ENCODE measurements around the gene CAST. TPM values are rescaled to one million over a fixed set of nuclear protein-coding genes. Genes with fewer than 3 reads are reported as not detected.

CAST gene
- total RNA-seq, 2 experiments from 2014 or later, result 40.5 to 90.1 TPM

- no peak overlapping the region for H3K27ac ChIP-seq (ENCODE audit: low read depth, low read length, poor library complexity, severe bottlenecking)
- no TSS peak for BruUV-seq (replicated peaks)
- intact Hi-C loops (cut with micrococcal nuclease; ENCODE audit: unreplicated experiment), result no loop called here
- H2AFZ ChIP-seq (ENCODE audit: low read length), result no peak overlapping the region
- no peaks in the 10 kb centered on the region for H3K9me3 ChIP-seq (ENCODE audit: low read length)
- no peaks in the 10 kb centered on the region for H3K9me2 ChIP-seq (ENCODE audit: insufficient read depth, low read length)
- ChIA-PET CTCF (ENCODE audit: unreplicated experiment) (no interaction called here), POLR2A (interaction anchor here (0.5 to 1.0 kb wide), 3 partner anchors 8 to 165 kb away, joined by 3 to 4 read pairs (median 3); no protein-coding TSS in a partner anchor)
- no peak for DNase-seq (ENCODE audit: low spot score)
- no peak overlapping the region for H3K4me3 ChIP-seq (ENCODE audit: low read depth, low read length, poor library complexity, severe bottlenecking)
- TF ChIP-seq EZH2phosphoT487 (IDR thresholded peaks at IDR 0.05; ENCODE audit: borderline replicate concordance, low read depth, low read length), result no peak
- TF ChIP-seq, protein P1, sequence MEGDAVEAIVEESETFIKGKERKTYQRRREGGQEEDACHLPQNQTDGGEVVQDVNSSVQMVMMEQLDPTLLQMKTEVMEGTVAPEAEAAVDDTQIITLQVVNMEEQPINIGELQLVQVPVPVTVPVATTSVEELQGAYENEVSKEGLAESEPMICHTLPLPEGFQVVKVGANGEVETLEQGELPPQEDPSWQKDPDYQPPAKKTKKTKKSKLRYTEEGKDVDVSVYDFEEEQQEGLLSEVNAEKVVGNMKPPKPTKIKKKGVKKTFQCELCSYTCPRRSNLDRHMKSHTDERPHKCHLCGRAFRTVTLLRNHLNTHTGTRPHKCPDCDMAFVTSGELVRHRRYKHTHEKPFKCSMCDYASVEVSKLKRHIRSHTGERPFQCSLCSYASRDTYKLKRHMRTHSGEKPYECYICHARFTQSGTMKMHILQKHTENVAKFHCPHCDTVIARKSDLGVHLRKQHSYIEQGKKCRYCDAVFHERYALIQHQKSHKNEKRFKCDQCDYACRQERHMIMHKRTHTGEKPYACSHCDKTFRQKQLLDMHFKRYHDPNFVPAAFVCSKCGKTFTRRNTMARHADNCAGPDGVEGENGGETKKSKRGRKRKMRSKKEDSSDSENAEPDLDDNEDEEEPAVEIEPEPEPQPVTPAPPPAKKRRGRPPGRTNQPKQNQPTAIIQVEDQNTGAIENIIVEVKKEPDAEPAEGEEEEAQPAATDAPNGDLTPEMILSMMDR (conservative IDR thresholded peaks at IDR 0.05; ENCODE audit: low read length), result no peak
- no peak overlapping the region for H3K4me2 ChIP-seq (ENCODE audit: low read length)
- H4K20me1 ChIP-seq (ENCODE audit: insufficient read depth, low read length), result no peaks in the 10 kb centered on the region
- H3K79me2 ChIP-seq (ENCODE audit: insufficient read depth, low read depth, low read length), result no peaks in the 10 kb centered on the region
- H3K4me1 ChIP-seq (ENCODE audit: insufficient read depth, low read length, poor library complexity, severe bottlenecking), result peaks cover 5% of the 10 kb centered on the region
- H3K36me3 ChIP-seq (ENCODE audit: insufficient read depth, low read length), result no peaks in the 10 kb centered on the region
Observed at GRCh38 chr5:96655506-96655905, 6.7 kb upstream of the CAST start.

DNA sequence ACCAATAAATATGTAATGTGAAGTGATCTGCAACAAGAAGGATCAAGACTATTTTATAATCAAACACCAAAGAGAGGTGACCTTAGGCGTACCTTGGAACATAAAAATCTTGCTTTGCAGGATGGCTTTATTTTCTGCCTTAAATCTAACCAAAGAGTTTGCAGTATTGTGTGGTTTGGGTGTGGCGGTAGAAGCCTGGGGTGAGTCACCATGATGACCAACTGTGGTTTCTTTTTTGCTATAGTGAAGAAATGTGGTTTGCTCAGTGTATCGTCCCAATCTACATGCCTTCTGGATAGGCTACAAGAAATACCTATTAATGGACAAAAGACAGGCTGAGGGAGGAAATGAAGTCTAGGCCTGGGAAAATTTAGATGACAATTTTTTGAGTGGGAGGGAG is 5.1 kb upstream of the CAST start:
- H3K9me3 ChIP-seq (ENCODE audit: low read length), result no peaks in the 10 kb centered on the region
- no peak overlapping the region for H2AFZ ChIP-seq (ENCODE audit: low read length)
- H3K36me3 ChIP-seq (ENCODE audit: insufficient read depth, low read length), result no peaks in the 10 kb centered on the region
- BruUV-seq (replicated peaks), result no TSS peak
- no peak overlapping the region for H3K4me3 ChIP-seq (ENCODE audit: low read depth, low read length, poor library complexity, severe bottlenecking)
- H3K9me2 ChIP-seq (ENCODE audit: insufficient read depth, low read length), result no peaks in the 10 kb centered on the region
- no peaks in the 10 kb centered on the region for H4K20me1 ChIP-seq (ENCODE audit: insufficient read depth, low read length)
- no peak for TF ChIP-seq EZH2phosphoT487 (IDR thresholded peaks at IDR 0.05; ENCODE audit: borderline replicate concordance, low read depth, low read length)
- TF ChIP-seq, protein P1 (conservative IDR thresholded peaks at IDR 0.05; ENCODE audit: low read length), result no peak
- ChIA-PET POLR2A (interaction anchor here (0.6 to 0.7 kb wide), 2 partner anchors 175 to 441 kb away, joined by 3 to 4 read pairs; no protein-coding TSS in a partner anchor), CTCF (ENCODE audit: unreplicated experiment) (no interaction called here)
- H3K4me1 ChIP-seq (ENCODE audit: insufficient read depth, low read length, poor library complexity, severe bottlenecking), result peaks cover 11% of the 10 kb centered on the region
- intact Hi-C loops (cut with micrococcal nuclease; ENCODE audit: unreplicated experiment), result no loop called here
- no peaks in the 10 kb centered on the region for H3K79me2 ChIP-seq (ENCODE audit: insufficient read depth, low read depth, low read length)
- no peak overlapping the region for H3K27ac ChIP-seq (ENCODE audit: low read depth, low read length, poor library complexity, severe bottlenecking)
- DNase-seq (ENCODE audit: low spot score), result no peak
- no peak overlapping the region for H3K4me2 ChIP-seq (ENCODE audit: low read length)

- H3K9me3 ChIP-seq (ENCODE audit: low read length), result no peaks in the 10 kb centered on the region
- H3K4me1 ChIP-seq (ENCODE audit: insufficient read depth, low read length, poor library complexity, severe bottlenecking), result peaks cover 12% of the 10 kb centered on the region
- no TSS peak for BruUV-seq (replicated peaks)
- H4K20me1 ChIP-seq (ENCODE audit: insufficient read depth, low read length), result no peaks in the 10 kb centered on the region
- no peaks in the 10 kb centered on the region for H3K79me2 ChIP-seq (ENCODE audit: insufficient read depth, low read depth, low read length)
- ChIA-PET POLR2A (no interaction called here), CTCF (ENCODE audit: unreplicated experiment) (no interaction called here)
- H3K4me3 ChIP-seq (ENCODE audit: low read depth, low read length, poor library complexity, severe bottlenecking), result no peak overlapping the region
- no peak overlapping the region for H3K4me2 ChIP-seq (ENCODE audit: low read length)
- no peaks in the 10 kb centered on the region for H3K9me2 ChIP-seq (ENCODE audit: insufficient read depth, low read length)
- no peak for TF ChIP-seq EZH2phosphoT487 (IDR thresholded peaks at IDR 0.05; ENCODE audit: borderline replicate concordance, low read depth, low read length)
- TF ChIP-seq, protein P1 (conservative IDR thresholded peaks at IDR 0.05; ENCODE audit: low read length), result no peak
- no peak overlapping the region for H2AFZ ChIP-seq (ENCODE audit: low read length)
- DNase-seq (ENCODE audit: low spot score), result no peak
- no peak overlapping the region for H3K27ac ChIP-seq (ENCODE audit: low read depth, low read length, poor library complexity, severe bottlenecking)
- intact Hi-C loops (cut with micrococcal nuclease; ENCODE audit: unreplicated experiment), result no loop called here
- H3K36me3 ChIP-seq (ENCODE audit: insufficient read depth, low read length), result no peaks in the 10 kb centered on the region
Observed at GRCh38 chr5:96658272-96658671, 3.9 kb upstream of the CAST start.

Data from OCI-LY7 (cell line).